H1 (cell line): ENCODE measurements around the gene TXNDC16. TPM values are rescaled to one million over a fixed set of nuclear protein-coding genes. Genes with fewer than 3 reads are reported as not detected.

Source experiments
- CTCF ChIA-PET: fragments of 300-600 bp; sonication (Branson Sonifier 250); formaldehyde crosslinking; loops from one replicate; lab custom pipeline; 2021; ENCODE audit not compliant: partially characterized antibody; lab: Charles Lee
- POLR2A ChIA-PET: fragments of 300-600 bp; sonication (Branson Sonifier 250); formaldehyde crosslinking; loops from one replicate; lab custom pipeline; 2021; ENCODE audit warnings: inconsistent platforms; ENCODE audit not compliant: partially characterized antibody; lab: Charles Lee
- DNase-seq, 2 experiments: peaks; one replicate each; pipeline versions ENCODE4 v3.0.0 to v3.0.0-alpha.2; 2010 to 2022; ENCODE audit warnings: low spot score in 2 of 2, low read depth in 1 of 2, mixed read lengths in 1 of 2
- FAIRE-seq: peaks from 2 replicates; lab custom pipeline; 2011; peaks lifted over from hg19 to GRCh38; lab: Jason Lieb, UNC
- H2AFZ ChIP-seq: 2 replicates; pipeline ENCODE4 v1.8.1; 2012; ENCODE audit warnings: low read length, inconsistent platforms
- H2AK5ac ChIP-seq: 2 replicates; pipeline ENCODE4 v1.6.1; 2013; ENCODE audit warnings: low read depth, low read length
- H2BK120ac ChIP-seq: replicated peaks from 2 replicates; pipeline ENCODE3; 2013; ENCODE audit warnings: low read depth, low read length, inconsistent platforms
- H2BK12ac ChIP-seq: 2 replicates; pipeline ENCODE4 v1.6.1; 2013; ENCODE audit warnings: low read depth, low read length
- H2BK15ac ChIP-seq: 2 replicates; pipeline ENCODE4 v1.6.1; 2013; ENCODE audit warnings: low read length
- H2BK20ac ChIP-seq: 2 replicates; pipeline ENCODE4 v1.6.1; 2013; ENCODE audit warnings: low read length
- H2BK5ac ChIP-seq: 2 replicates; pipeline ENCODE4 v1.6.1; 2013; ENCODE audit warnings: low read depth, low read length
- H3K14ac ChIP-seq: 2 replicates; pipeline ENCODE4 v1.6.1; 2013; ENCODE audit warnings: inconsistent platforms; ENCODE audit not compliant: insufficient read length
- H3K18ac ChIP-seq: 2 replicates; pipeline ENCODE4 v1.6.1; 2013; ENCODE audit warnings: low read length; ENCODE audit errors: extremely low read depth
- H3K23ac ChIP-seq: 2 replicates; pipeline ENCODE4 v1.6.1; 2013; ENCODE audit warnings: inconsistent platforms; ENCODE audit not compliant: insufficient read length
- H3K23me2 ChIP-seq: 2 replicates; pipeline ENCODE4 v1.6.1; 2013; ENCODE audit warnings: low read depth, low read length
- H3K27ac ChIP-seq: 2 replicates; pipeline ENCODE4 v1.6.1; 2011; ENCODE audit warnings: low read depth, low read length, inconsistent platforms
- H3K27me3 ChIP-seq, 4 experiments: replicated peaks in 1 of 4; 1 replicate in 1 of 4; 2 replicates in 3 of 4; pipeline versions ENCODE4 v1.6.1 to v1.8.1; 2011 to 2013; ENCODE audit warnings: low read length in 3 of 4, mild to moderate bottlenecking in 3 of 4, inconsistent platforms in 2 of 4, mixed read lengths in 2 of 4, moderate library complexity in 1 of 4; ENCODE audit not compliant: control insufficient read depth in 3 of 4, insufficient read depth in 3 of 4; ENCODE audit errors: extremely low read depth in 1 of 4
- H3K36me3 ChIP-seq, 4 experiments: 2 replicates each; pipeline versions ENCODE4 v1.6.1 to v1.8.1; 2011 to 2013; ENCODE audit warnings: mild to moderate bottlenecking in 4 of 4, low read length in 3 of 4, moderate library complexity in 2 of 4, control low read depth in 1 of 4, inconsistent platforms in 1 of 4; ENCODE audit not compliant: insufficient read depth in 4 of 4, control insufficient read depth in 2 of 4
- H3K4ac ChIP-seq: replicated peaks from 2 replicates; pipeline ENCODE3; 2013; ENCODE audit warnings: low read length, low read depth, mixed read lengths, inconsistent platforms; ENCODE audit not compliant: insufficient read length
- H3K4me1 ChIP-seq, 4 experiments: replicated peaks in 1 of 4; 1 replicate in 1 of 4; 2 replicates in 3 of 4; pipeline versions ENCODE4 v1.6.1 to v1.8.1; 2011 to 2013; ENCODE audit warnings: low read length in 3 of 4, inconsistent platforms in 2 of 4, mixed read lengths in 1 of 4; ENCODE audit not compliant: insufficient read depth in 4 of 4, control insufficient read depth in 3 of 4
- H3K4me2 ChIP-seq, 2 experiments: 2 replicates each; pipeline versions ENCODE4 v1.6.1 to v1.8.1; 2011 to 2013; ENCODE audit warnings: low read depth in 2 of 2, low read length in 2 of 2, control low read depth in 1 of 2, inconsistent platforms in 1 of 2, mild to moderate bottlenecking in 1 of 2; ENCODE audit not compliant: insufficient read depth in 1 of 2
- H3K4me3 ChIP-seq, 4 experiments: fragments of 200-600, 300-600 bp in 1 of 4; sonication (generic), shearing (Covaris generic), sonication (Bioruptor Twin) in 1 of 4; 2 replicates each; pipeline versions ENCODE4 v1.5.1 to v1.8.1; 2011 to 2016; ENCODE audit warnings: low read length in 4 of 4, low read depth in 3 of 4, control low read depth in 2 of 4, inconsistent platforms in 2 of 4, mild to moderate bottlenecking in 2 of 4, mixed read lengths in 1 of 4, moderate library complexity in 1 of 4; ENCODE audit not compliant: insufficient read depth in 2 of 4; ENCODE audit errors: extremely low read depth in 1 of 4
- H3K56ac ChIP-seq: replicated peaks from 2 replicates; pipeline ENCODE3; 2013; ENCODE audit warnings: low read depth, mild to moderate bottlenecking, mixed read lengths, low read length, inconsistent platforms; ENCODE audit not compliant: insufficient read length
- H3K79me1 ChIP-seq: 2 replicates; pipeline ENCODE4 v1.6.1; 2013; ENCODE audit warnings: low read depth, low read length, control low read depth
- H3K79me2 ChIP-seq, 2 experiments: 2 replicates each; pipeline versions ENCODE4 v1.6.1 to v1.8.1; 2012 to 2013; ENCODE audit warnings: low read length in 2 of 2, mild to moderate bottlenecking in 2 of 2, inconsistent platforms in 1 of 2; ENCODE audit not compliant: insufficient read depth in 2 of 2, control insufficient read depth in 1 of 2
- H3K9ac ChIP-seq, 4 experiments: replicated peaks in 1 of 4; 1 replicate in 1 of 4; 2 replicates in 3 of 4; pipeline versions ENCODE4 v1.6.1 to v1.8.1; 2011 to 2013; ENCODE audit warnings: low read depth in 3 of 4, low read length in 3 of 4, control low read depth in 2 of 4, mild to moderate bottlenecking in 2 of 4, moderate library complexity in 2 of 4, inconsistent platforms in 1 of 4; ENCODE audit errors: extremely low read depth in 1 of 4
- H3K9me3 ChIP-seq, 2 experiments: 2 replicates each; pipeline versions ENCODE4 v1.6.1 to v1.8.1; 2012 to 2013; ENCODE audit warnings: mild to moderate bottlenecking in 2 of 2, moderate library complexity in 2 of 2, control low read depth in 1 of 2, inconsistent platforms in 1 of 2, low read depth in 1 of 2, low read length in 1 of 2, mixed read lengths in 1 of 2; ENCODE audit not compliant: insufficient read depth in 2 of 2
- H4K20me1 ChIP-seq, 2 experiments: replicated peaks in 1 of 2; 2 replicates each; pipeline versions ENCODE3 to v1.8.1; 2011 to 2013; ENCODE audit warnings: inconsistent platforms in 2 of 2, low read length in 2 of 2, mild to moderate bottlenecking in 1 of 2; ENCODE audit not compliant: insufficient read depth in 2 of 2, control insufficient read depth in 1 of 2
- H4K5ac ChIP-seq: 2 replicates; pipeline ENCODE4 v1.6.1; 2013; ENCODE audit warnings: low read length, low read depth, mixed read lengths, inconsistent platforms; ENCODE audit not compliant: insufficient read length
- H4K8ac ChIP-seq: 2 replicates; pipeline ENCODE4 v1.8.0; 2013; ENCODE audit warnings: mild to moderate bottlenecking, moderate library complexity, low read length, inconsistent platforms; ENCODE audit not compliant: insufficient read depth; ENCODE audit errors: extremely low read depth
- H4K91ac ChIP-seq: replicated peaks from 2 replicates; pipeline ENCODE3; 2013; ENCODE audit warnings: low read length, mixed read lengths, inconsistent platforms; ENCODE audit not compliant: insufficient read length
- CBX8 ChIP-seq: fragments of 300-800, 300-1000 bp; sonication (generic); IDR thresholded peaks from 2 replicates; pipeline ENCODE4 v1.7.1; 2016; ENCODE audit warnings: low read depth, low read length, borderline replicate concordance
- GTF2F1 ChIP-seq: IDR thresholded peaks from 2 replicates; pipeline ENCODE4 v1.6.1; 2012; ENCODE audit warnings: low read depth, low read length, improper control_type of control experiment, borderline replicate concordance
- JUND ChIP-seq: IDR thresholded peaks from 2 replicates; pipeline ENCODE4 v1.6.1; 2011; ENCODE audit warnings: mild to moderate bottlenecking, improper control_type of control experiment, low read length
- POLR2AphosphoS5 ChIP-seq: IDR thresholded peaks from 2 replicates; pipeline ENCODE4 v1.6.1; 2011; ENCODE audit warnings: low read depth, low read length
- SIRT6 ChIP-seq: IDR thresholded peaks from one replicate; pipeline ENCODE4 v1.7.1; 2012; ENCODE audit warnings: low read length, inconsistent platforms
- SP4 ChIP-seq: IDR thresholded peaks from 2 replicates; pipeline ENCODE4 v1.6.1; 2012; ENCODE audit warnings: low read length, inconsistent platforms
- TBP ChIP-seq: IDR thresholded peaks from 2 replicates; pipeline ENCODE4 v1.6.1; 2011; ENCODE audit warnings: low read depth, low read length, improper control_type of control experiment
- WGBS, 2 experiments: shearing (Covaris generic) in 1 of 2; methylation state at CpG; one replicate each; pipeline versions ENCODE4 v1.1.6 to v1.1.7; 2013 to 2015; ENCODE audit warnings: low lambda C conversion rate in 2 of 2, mixed read lengths in 2 of 2, inconsistent platforms in 1 of 2, low coverage in 1 of 2, missing lambda C conversion rate in 1 of 2; ENCODE audit not compliant: insufficient replicate concordance in 2 of 2, insufficient coverage in 1 of 2, insufficient read length in 1 of 2; ENCODE audit errors: extremely low coverage in 1 of 2, missing lambda C conversion rate in 1 of 2; 5-methylcytosine and 5-hydroxymethylcytosine counted together
- polyA plus RNA-seq, 7 experiments: library from polyadenylated mRNA; depleted of rRNA in 3 of 7; stranded (reverse) in 5 of 7; unstranded in 2 of 7; fragments of >200 nt in 5 of 7; fragments of 200-250 nt in 2 of 7; gene quantifications; 1 replicate in 5 of 7; 2 replicates in 1 of 7; 4 replicates in 1 of 7; pipeline versions ENCODE4 v1.2.1 to v1.2.3, GENCODE V29; 2011 to 2013; ENCODE audit warnings: missing spikeins in 2 of 7, mixed read lengths in 2 of 7
- total RNA-seq: library from RNA; stranded (reverse); fragmentation: NEBNext Ultra II Directional; extraction: Animal tissue kit (Norgen Biotek cat#: 25700); gene quantifications from 2 replicates; pipeline ENCODE4 v1.2.1, GENCODE V29; 2021
- TF ChIP-seq, protein P1 (sequence below): IDR thresholded peaks from 2 replicates; pipeline ENCODE4 v1.6.1; 2011; ENCODE audit warnings: low read length, improper control_type of control experiment

TXNDC16 gene
- total and polyA plus RNA-seq, 2 of the 8 experiments (the other 6 are each of a cell fraction or from before 2014, with no cell fraction given), result 6.7 to 14.3 TPM

DNA sequence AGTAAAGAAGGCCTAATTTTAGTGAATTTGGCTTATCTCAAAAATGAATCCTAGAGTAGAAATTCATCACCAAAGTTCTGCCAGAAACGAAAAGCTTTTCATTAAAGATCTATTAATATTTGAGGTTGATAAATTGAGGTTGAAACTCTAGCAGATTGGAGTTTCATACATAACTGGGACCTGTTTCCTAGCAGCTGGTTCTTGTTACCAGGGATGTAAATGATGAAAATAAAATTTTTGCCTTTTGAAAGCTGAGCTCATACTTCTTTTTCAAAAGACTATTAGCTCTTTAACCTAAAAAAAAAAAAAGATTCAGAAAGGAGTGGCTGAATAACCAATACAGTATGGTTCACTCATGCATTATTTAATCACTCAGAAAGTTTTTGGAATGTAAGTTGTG is 139.9 kb downstream of the TXNDC16 start:
- Histone ChIP-seq H4K91ac (no peak overlapping the region), H3K36me3 (no peaks in the 10 kb centered on the region), H3K4me1 (no peaks in the 10 kb centered on the region), H3K27ac (no peak overlapping the region), H3K79me1 (no peaks in the 10 kb centered on the region), H3K23ac (no peak overlapping the region), H3K4ac (no peak overlapping the region), H3K9ac (no peak overlapping the region), H3K14ac (no peak overlapping the region), H2BK15ac (no peak overlapping the region), H2AK5ac (no peak overlapping the region), H3K27me3 (no peaks in the 10 kb centered on the region), H2AFZ (no peak overlapping the region), H2BK5ac (no peak overlapping the region), H4K20me1 (no peaks in the 10 kb centered on the region), H3K23me2 (no peaks in the 10 kb centered on the region; the same call in 1 of the 2 replicates), H2BK20ac (no peak overlapping the region), H3K9me3 (no peaks in the 10 kb centered on the region), H3K56ac (no peak overlapping the region), H4K8ac (no peak overlapping the region), H3K4me3 (no peak overlapping the region), H2BK12ac (no peak overlapping the region), H3K18ac (no peak overlapping the region), H2BK120ac (no peak overlapping the region), H3K79me2 (no peaks in the 10 kb centered on the region), H3K4me2 (no peak overlapping the region), H4K5ac (no peak overlapping the region)
- CTCF ChIA-PET, result interaction anchor here (0.6 to 1.4 kb wide), 6 partner anchors 10 to 1329 kb away, joined by 3 to 7 read pairs (median 4); no protein-coding TSS in a partner anchor
- no peak for DNase-seq
- no peak for FAIRE-seq
- TF ChIP-seq, protein P1, sequence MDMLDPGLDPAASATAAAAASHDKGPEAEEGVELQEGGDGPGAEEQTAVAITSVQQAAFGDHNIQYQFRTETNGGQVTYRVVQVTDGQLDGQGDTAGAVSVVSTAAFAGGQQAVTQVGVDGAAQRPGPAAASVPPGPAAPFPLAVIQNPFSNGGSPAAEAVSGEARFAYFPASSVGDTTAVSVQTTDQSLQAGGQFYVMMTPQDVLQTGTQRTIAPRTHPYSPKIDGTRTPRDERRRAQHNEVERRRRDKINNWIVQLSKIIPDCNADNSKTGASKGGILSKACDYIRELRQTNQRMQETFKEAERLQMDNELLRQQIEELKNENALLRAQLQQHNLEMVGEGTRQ, result no peak
- TF ChIP-seq CBX8, result no peak
- no peak for TF ChIP-seq SIRT6
- TF ChIP-seq SP4, result no peak
- no peak for TF ChIP-seq GTF2F1
- TF ChIP-seq JUND, result no peak
- TF ChIP-seq TBP, result no peak
- TF ChIP-seq POLR2AphosphoS5, result no peak
- 80% methylated on average over 1 of the region's 1 CpG; no CpG with 5 or more reads in 1 of the 2 experiments for WGBS, 2 experiments
- POLR2A ChIA-PET, result interaction anchor here (0.5 to 1.0 kb wide), 2 partner anchors 23 to 137 kb away, joined by 3 read pairs; no protein-coding TSS in a partner anchor
